ENCODE data around the gene PEAK3.

The PEAK3 gene

GRCh38 chr19:2243274-2244124 is 38.5 kb downstream of the PEAK3 start:
- Histone ChIP-seq H3K4me2 (ENCODE audit: low read length) (no peak overlapping the region), H3K4me1 (ENCODE audit: control insufficient read depth, insufficient read depth, low read length) (peaks cover 40% of the 10 kb centered on the region), H3K9me3 (replicated peaks; ENCODE audit: low read length) (no peaks in the 10 kb centered on the region), H3K9ac (ENCODE audit: low read depth, low read length) (no peak overlapping the region), H3K36me3 (ENCODE audit: insufficient read depth, low read length) (peaks cover 57% of the 10 kb centered on the region), H3K4me3 (ENCODE audit: low read length) (no peak overlapping the region), H3K27me3 (ENCODE audit: control insufficient read depth, insufficient read depth, low read length) (no peaks in the 10 kb centered on the region)

- H3K27me3 ChIP-seq (ENCODE audit: control insufficient read depth, insufficient read depth, low read length), result no peaks in the 10 kb centered on the region
- no peaks in the 10 kb centered on the region for H3K9me3 ChIP-seq (replicated peaks; ENCODE audit: low read length)
- H3K4me2 ChIP-seq (ENCODE audit: low read length), result no peak overlapping the region
- H3K9ac ChIP-seq (ENCODE audit: low read depth, low read length), result no peak overlapping the region
- peaks cover 56% of the 10 kb centered on the region for H3K36me3 ChIP-seq (ENCODE audit: insufficient read depth, low read length)
- no peak overlapping the region for H3K4me3 ChIP-seq (ENCODE audit: low read length)
- peaks cover 47% of the 10 kb centered on the region for H3K4me1 ChIP-seq (ENCODE audit: control insufficient read depth, insufficient read depth, low read length)
Measured at GRCh38 chr19:2242816-2243215, 39.2 kb downstream of the PEAK3 start.

- H3K4me1 ChIP-seq (ENCODE audit: control insufficient read depth, insufficient read depth, low read length), result peaks cover 48% of the 10 kb centered on the region
- no peak overlapping the region for H3K9ac ChIP-seq (ENCODE audit: low read depth, low read length)
- peak overlapping the region; percentile 99 for H3K4me2 ChIP-seq (ENCODE audit: low read length)
- no peak overlapping the region for H3K4me3 ChIP-seq (ENCODE audit: low read length)
- no peaks in the 10 kb centered on the region for H3K9me3 ChIP-seq (replicated peaks; ENCODE audit: low read length)
- H3K27me3 ChIP-seq (ENCODE audit: control insufficient read depth, insufficient read depth, low read length), result no peaks in the 10 kb centered on the region
- peaks cover 51% of the 10 kb centered on the region for H3K36me3 ChIP-seq (ENCODE audit: insufficient read depth, low read length)
Measured at GRCh38 chr19:2242092-2242537, 39.9 kb downstream of the PEAK3 start.

GRCh38 chr19:2240881-2241760 is 40.9 kb downstream of the PEAK3 start:
- Histone ChIP-seq H3K9me3 (replicated peaks; ENCODE audit: low read length) (no peaks in the 10 kb centered on the region), H3K36me3 (ENCODE audit: insufficient read depth, low read length) (peaks cover 41% of the 10 kb centered on the region), H3K9ac (ENCODE audit: low read depth, low read length) (peak overlapping the region; percentile 94), H3K4me3 (ENCODE audit: low read length) (peak overlapping the region; percentile 71), H3K4me2 (ENCODE audit: low read length) (peak overlapping the region; percentile 99), H3K27me3 (ENCODE audit: control insufficient read depth, insufficient read depth, low read length) (no peaks in the 10 kb centered on the region), H3K4me1 (ENCODE audit: control insufficient read depth, insufficient read depth, low read length) (peaks cover 44% of the 10 kb centered on the region)

GRCh38 chr19:2239771-2240770 is 41.9 kb downstream of the PEAK3 start:
- H3K9me3 ChIP-seq (replicated peaks; ENCODE audit: low read length), result no peaks in the 10 kb centered on the region
- H3K36me3 ChIP-seq (ENCODE audit: insufficient read depth, low read length), result peaks cover 31% of the 10 kb centered on the region
- peak overlapping the region; percentile 71 for H3K4me3 ChIP-seq (ENCODE audit: low read length)
- no peaks in the 10 kb centered on the region for H3K27me3 ChIP-seq (ENCODE audit: control insufficient read depth, insufficient read depth, low read length)
- peaks cover 47% of the 10 kb centered on the region for H3K4me1 ChIP-seq (ENCODE audit: control insufficient read depth, insufficient read depth, low read length)
- H3K4me2 ChIP-seq (ENCODE audit: low read length), result peak overlapping the region; percentile 99
- peak overlapping the region; percentile 94 for H3K9ac ChIP-seq (ENCODE audit: low read depth, low read length)

- H3K4me3 ChIP-seq (ENCODE audit: low read length), result peak overlapping the region; percentile 71
- peak overlapping the region; percentile 94 for H3K9ac ChIP-seq (ENCODE audit: low read depth, low read length)
- H3K4me2 ChIP-seq (ENCODE audit: low read length), result peak overlapping the region; percentile 99
- H3K9me3 ChIP-seq (replicated peaks; ENCODE audit: low read length), result no peaks in the 10 kb centered on the region
- peaks cover 54% of the 10 kb centered on the region for H3K4me1 ChIP-seq (ENCODE audit: control insufficient read depth, insufficient read depth, low read length)
- peaks cover 22% of the 10 kb centered on the region for H3K36me3 ChIP-seq (ENCODE audit: insufficient read depth, low read length)
- no peaks in the 10 kb centered on the region for H3K27me3 ChIP-seq (ENCODE audit: control insufficient read depth, insufficient read depth, low read length)
Measured at GRCh38 chr19:2239173-2239572, 42.8 kb downstream of the PEAK3 start.

GRCh38 chr19:2237869-2238153 is 44.2 kb downstream of the PEAK3 start:
- peak overlapping the region; percentile 99 for H3K4me2 ChIP-seq (ENCODE audit: low read length)
- H3K36me3 ChIP-seq (ENCODE audit: insufficient read depth, low read length), result peaks cover 22% of the 10 kb centered on the region
- peaks cover 59% of the 10 kb centered on the region for H3K4me1 ChIP-seq (ENCODE audit: control insufficient read depth, insufficient read depth, low read length)
- no peaks in the 10 kb centered on the region for H3K27me3 ChIP-seq (ENCODE audit: control insufficient read depth, insufficient read depth, low read length)
- H3K9me3 ChIP-seq (replicated peaks; ENCODE audit: low read length), result no peaks in the 10 kb centered on the region
- peak overlapping the region; percentile 94 for H3K9ac ChIP-seq (ENCODE audit: low read depth, low read length)
- H3K4me3 ChIP-seq (ENCODE audit: low read length), result peak overlapping the region; percentile 90

GRCh38 chr19:2237051-2237868 is 44.7 kb downstream of the PEAK3 start:
- Histone ChIP-seq H3K36me3 (ENCODE audit: insufficient read depth, low read length) (peaks cover 23% of the 10 kb centered on the region), H3K4me1 (ENCODE audit: control insufficient read depth, insufficient read depth, low read length) (peaks cover 53% of the 10 kb centered on the region)

GRCh38 chr19:2236314-2237050 is 45.5 kb downstream of the PEAK3 start, which contains the start of the genes PLEKHJ1 and SF3A2:
Gene PLEKHJ1, minus strand, starts transcription at chr19:2236329. Its CDS starts 81 bp downstream, at chr19:2236248.
Gene SF3A2, plus strand, starts transcription at chr19:2236824. Its CDS starts 6,595 bp downstream, at chr19:2243419.
- Histone ChIP-seq H3K27me3 (ENCODE audit: control insufficient read depth, insufficient read depth, low read length) (no peaks in the 10 kb centered on the region), H3K9me3 (replicated peaks; ENCODE audit: low read length) (no peaks in the 10 kb centered on the region), H3K4me2 (ENCODE audit: low read length) (peak within 1 kb of the TSS; percentile 99), H3K4me3 (ENCODE audit: low read length) (peak within 1 kb of the TSS; percentile 90), H3K4me1 (ENCODE audit: control insufficient read depth, insufficient read depth, low read length) (peaks cover 52% of the 10 kb centered on the region), H3K36me3 (ENCODE audit: insufficient read depth, low read length) (peaks cover 24% of the 10 kb centered on the region), H3K9ac (ENCODE audit: low read depth, low read length) (peak within 1 kb of the TSS; percentile 94)

More at GRCh38 chr19:2237051-2237868, 44.7 kb downstream of the PEAK3 start:
- Histone ChIP-seq H3K4me2 (ENCODE audit: low read length) (peak overlapping the region; percentile 99), H3K27me3 (ENCODE audit: control insufficient read depth, insufficient read depth, low read length) (no peaks in the 10 kb centered on the region), H3K4me3 (ENCODE audit: low read length) (peak overlapping the region; percentile 90), H3K9ac (ENCODE audit: low read depth, low read length) (peak overlapping the region; percentile 94), H3K9me3 (replicated peaks; ENCODE audit: low read length) (no peaks in the 10 kb centered on the region)

GRCh38 chr19:2236064-2236313 is 46.0 kb downstream of the PEAK3 start:
- H3K4me3 ChIP-seq (ENCODE audit: low read length), result peak overlapping the region; percentile 90
- H3K4me1 ChIP-seq (ENCODE audit: control insufficient read depth, insufficient read depth, low read length), result peaks cover 51% of the 10 kb centered on the region
- peaks cover 27% of the 10 kb centered on the region for H3K36me3 ChIP-seq (ENCODE audit: insufficient read depth, low read length)
- no peaks in the 10 kb centered on the region for H3K27me3 ChIP-seq (ENCODE audit: control insufficient read depth, insufficient read depth, low read length)
- peak overlapping the region; percentile 99 for H3K4me2 ChIP-seq (ENCODE audit: low read length)
- peak overlapping the region; percentile 94 for H3K9ac ChIP-seq (ENCODE audit: low read depth, low read length)
- no peaks in the 10 kb centered on the region for H3K9me3 ChIP-seq (replicated peaks; ENCODE audit: low read length)

All from skeletal muscle satellite cell (primary cell).